K562 (cell line): Measurements from ENCODE around the gene COX6A1. TPM values are rescaled to one million over a fixed set of nuclear protein-coding genes. Genes with fewer than 3 reads are reported as not detected.

Experiments
- BDP1 ChIP-seq: IDR thresholded peaks from 3 replicates; pipeline ENCODE4 v1.6.1; 2011; ENCODE audit not compliant: insufficient read length, insufficient read depth
- CBFA2T3 ChIP-seq: fragments of 450-650 bp; IDR thresholded peaks from 2 replicates; pipeline ENCODE4 v1.6.1; 2017
- CC2D1A ChIP-seq: fragments of 450-650 bp; IDR thresholded peaks from 2 replicates; pipeline ENCODE4 v1.6.1; 2017; ENCODE audit warnings: mild to moderate bottlenecking
- CEBPG ChIP-seq, 3 experiments: fragments of 200-800 bp in 1 of 3; sonication (Bioruptor generic) in 1 of 3; sonication (generic) in 1 of 3; formaldehyde crosslinking in 1 of 3; IDR thresholded peaks in 2 of 3; conservative IDR thresholded peaks in 1 of 3; 2 replicates each; pipeline versions ENCODE4 v1.6.1 to v1.8.0; 2016 to 2022; ENCODE audit warnings: missing compliant biosample characterization in 2 of 3, missing genetic modification characterization in 2 of 3, mild to moderate bottlenecking in 1 of 3, missing genetic modification reagents in 1 of 3
- ETV1 ChIP-seq: fragments of 450-650 bp; conservative IDR thresholded peaks from 2 replicates; pipeline ENCODE4 v1.6.1; 2016; ENCODE audit warnings: missing genetic modification characterization, control low read depth, low read depth, missing compliant biosample characterization
- ETV5 ChIP-seq: sonication (generic); formaldehyde crosslinking; IDR thresholded peaks from 2 replicates; pipeline ENCODE4 v1.4.0; 2020; ENCODE audit warnings: low read depth, mild to moderate bottlenecking, missing genetic modification reagents
- HDAC1 ChIP-seq, 2 experiments: fragments of 450-650 bp; IDR thresholded peaks; 2 replicates each; pipeline ENCODE4 v1.6.1; 2016 to 2017; ENCODE audit warnings: inconsistent platforms in 1 of 2, mild to moderate bottlenecking in 1 of 2, moderate library complexity in 1 of 2
- HDAC3 ChIP-seq: fragments of 450-650 bp; IDR thresholded peaks from 2 replicates; pipeline ENCODE4 v1.6.1; 2018; ENCODE audit warnings: borderline replicate concordance, mild to moderate bottlenecking, moderate library complexity; ENCODE audit not compliant: partially characterized antibody
- HIVEP1 ChIP-seq: fragments of 250-450 bp; sonication (Bioruptor Pico); IDR thresholded peaks from 2 replicates; pipeline ENCODE4 v1.4.0; 2020; ENCODE audit warnings: mild to moderate bottlenecking
- KLF13 ChIP-seq: fragments of 450-650 bp; IDR thresholded peaks from 2 replicates; pipeline ENCODE4 v1.6.1; 2016; ENCODE audit warnings: missing genetic modification characterization, low read depth, mild to moderate bottlenecking, missing compliant biosample characterization, moderate library complexity, borderline replicate concordance
- NR2C1 ChIP-seq, 2 experiments: fragments of 450-650 bp; IDR thresholded peaks; 2 replicates each; pipeline ENCODE4 v1.6.1; 2017; ENCODE audit warnings: mild to moderate bottlenecking in 2 of 2, antibody characterized with exemption in 1 of 2, inconsistent platforms in 1 of 2, missing compliant biosample characterization in 1 of 2, missing genetic modification characterization in 1 of 2
- RBFOX2 ChIP-seq: fragments of 200-400 bp; formaldehyde crosslinking; IDR thresholded peaks from 2 replicates; pipeline ENCODE4 v1.6.1; 2017; ENCODE audit warnings: low read depth, mild to moderate bottlenecking, low read length, moderate library complexity
- SIN3B ChIP-seq: fragments of 450-650 bp; IDR thresholded peaks from 2 replicates; pipeline ENCODE4 v1.6.1; 2017; ENCODE audit warnings: low read depth, mild to moderate bottlenecking, moderate library complexity
- SIRT6 ChIP-seq: IDR thresholded peaks from one replicate; pipeline ENCODE4 v1.6.1; 2012; ENCODE audit warnings: low read depth, mild to moderate bottlenecking, control low read depth, inconsistent platforms, low read length, moderate library complexity
- SMARCA4 ChIP-seq: fragments of 450-650 bp; IDR thresholded peaks from 2 replicates; pipeline ENCODE4 v1.6.1; 2016
- TARDBP ChIP-seq: fragments of 450-650 bp; IDR thresholded peaks from 2 replicates; pipeline ENCODE4 v1.6.1; 2016
- ZBTB8A ChIP-seq: fragments of 450-650 bp; IDR thresholded peaks from 2 replicates; pipeline ENCODE4 v1.6.1; 2018; ENCODE audit warnings: mild to moderate bottlenecking, moderate library complexity; ENCODE audit not compliant: partially characterized antibody
- ZFP30 ChIP-seq: fragments of 250-450 bp; sonication (Bioruptor Pico); IDR thresholded peaks from 2 replicates; pipeline ENCODE4 v1.8.0; 2022; ENCODE audit warnings: moderate library complexity, mild to moderate bottlenecking, inconsistent platforms, borderline replicate concordance
- ZNF239 ChIP-seq: fragments of 250-450 bp; sonication (Bioruptor Pico); IDR thresholded peaks from 2 replicates; pipeline ENCODE4 v1.4.0; 2020; ENCODE audit warnings: mild to moderate bottlenecking
- ZNF830 ChIP-seq: fragments of 250-450 bp; sonication (Bioruptor Pico); IDR thresholded peaks from 2 replicates; pipeline ENCODE4 v1.5.0; 2021; ENCODE audit warnings: mild to moderate bottlenecking
- polyA plus RNA-seq, 8 experiments: library from polyadenylated mRNA; depleted of rRNA in 4 of 8; stranded (reverse) in 5 of 8; unstranded in 3 of 8; fragments of >200 nt; fragmentation: Nextera tagmentation in 2 of 8; fragmentation: Illumina TruSeq in 1 of 8; extraction: Ambion mirVana in 2 of 8; extraction: Trizol in 1 of 8; gene quantifications; 2 replicates each; pipeline versions ENCODE4 v1.2.1 to v1.2.3, GENCODE V29; 2011 to 2014; ENCODE audit warnings: inconsistent platforms in 1 of 8, missing spikeins in 1 of 8
- total RNA-seq, 7 experiments: library from RNA; depleted of rRNA in 6 of 7; stranded (reverse); fragments of >200 nt in 6 of 7; fragmentation: Illumina TruSeq in 2 of 7; extraction: Trizol in 2 of 7; gene quantifications; 2 replicates each; pipeline versions ENCODE4 v1.2.1 to v1.2.3, GENCODE V29; 2011 to 2021; ENCODE audit warnings: low replicate concordance in 1 of 7
- TF ChIP-seq, protein P1 (sequence below): fragments of 250-450 bp; sonication (Bioruptor Pico); IDR thresholded peaks from 2 replicates; pipeline ENCODE4 v1.4.0; 2020; ENCODE audit warnings: mild to moderate bottlenecking, moderate library complexity
- TF ChIP-seq, protein P2 (sequence below): fragments of 450-650 bp; IDR thresholded peaks from 2 replicates; pipeline ENCODE4 v1.6.1; 2017; ENCODE audit warnings: mild to moderate bottlenecking, moderate library complexity
- TF ChIP-seq, protein P3 (sequence below): sonication (generic); formaldehyde crosslinking; IDR thresholded peaks from 2 replicates; pipeline ENCODE4 v1.8.0; 2022; ENCODE audit warnings: missing genetic modification reagents, mild to moderate bottlenecking, borderline replicate concordance
- TF ChIP-seq, protein P4 (sequence below): fragments of 250-450 bp; sonication (Bioruptor Pico); IDR thresholded peaks from 2 replicates; pipeline ENCODE4 v1.5.1; 2021; ENCODE audit warnings: mild to moderate bottlenecking

COX6A1 gene
- total and polyA plus RNA-seq, 9 of the 15 experiments (the other 6 are each of a cell fraction or from before 2014, with no cell fraction given) = 414 to 4,142 (median 931) TPM

DNA sequence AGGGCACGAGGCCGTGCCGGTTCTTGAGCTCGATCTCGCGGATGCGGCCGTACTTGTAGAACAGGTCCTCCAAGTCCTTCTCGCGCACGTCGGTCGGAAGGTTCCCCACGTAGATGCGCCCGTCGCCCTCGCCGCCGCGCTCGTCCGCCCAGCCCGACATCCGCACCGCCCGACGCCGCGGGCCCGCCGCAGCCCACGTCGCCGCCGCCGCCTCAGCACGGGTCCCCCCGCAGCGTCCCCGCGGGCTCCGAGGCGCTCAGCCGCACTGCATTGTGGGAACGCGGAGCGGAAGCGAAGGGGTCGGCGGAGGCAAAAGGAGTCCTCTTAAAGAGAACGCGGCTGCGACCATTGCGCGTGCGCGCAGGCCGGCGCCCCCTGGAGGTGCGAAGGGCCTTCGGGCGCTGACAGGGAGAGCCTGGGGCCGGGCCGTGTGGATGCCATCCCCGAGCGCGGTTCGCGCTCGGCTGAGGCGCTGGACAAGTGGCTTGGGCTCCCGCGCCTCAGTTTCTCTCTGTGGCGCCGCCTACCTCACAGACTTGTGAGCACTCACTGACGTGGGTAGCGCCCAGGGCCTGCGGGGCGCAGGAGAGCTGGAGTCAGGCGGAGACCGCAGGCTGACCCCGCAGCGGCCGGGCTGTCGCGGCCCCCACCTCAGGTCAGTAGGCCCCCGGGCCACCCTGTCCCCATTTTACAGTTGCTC is 31.7 kb downstream of the COX6A1 start, which contains the start of gene SRSF9 (continued):
- no peak for TF ChIP-seq HDAC3
- no peak for TF ChIP-seq ZNF830
- TF ChIP-seq NR2C1 (IDR thresholded peaks at IDR 0.05) = no peak
- TF ChIP-seq NR2C1 (tag; IDR thresholded peaks at IDR 0.05) = peak; percentile 60
- no peak for TF ChIP-seq CBFA2T3
- TF ChIP-seq ZBTB8A = no peak
- TF ChIP-seq ZFP30 (CRISPR knock-in tag) = no peak
- TF ChIP-seq RBFOX2 = peak; percentile 89
- TF ChIP-seq CC2D1A = no peak
- peak; percentile 90 for TF ChIP-seq ETV5 (CRISPR knock-in tag)
- peak; percentile 48; the same call in 1 of the 2 replicates for TF ChIP-seq TARDBP
- peak; percentile 71 for TF ChIP-seq SIN3B
- TF ChIP-seq, protein P1, sequence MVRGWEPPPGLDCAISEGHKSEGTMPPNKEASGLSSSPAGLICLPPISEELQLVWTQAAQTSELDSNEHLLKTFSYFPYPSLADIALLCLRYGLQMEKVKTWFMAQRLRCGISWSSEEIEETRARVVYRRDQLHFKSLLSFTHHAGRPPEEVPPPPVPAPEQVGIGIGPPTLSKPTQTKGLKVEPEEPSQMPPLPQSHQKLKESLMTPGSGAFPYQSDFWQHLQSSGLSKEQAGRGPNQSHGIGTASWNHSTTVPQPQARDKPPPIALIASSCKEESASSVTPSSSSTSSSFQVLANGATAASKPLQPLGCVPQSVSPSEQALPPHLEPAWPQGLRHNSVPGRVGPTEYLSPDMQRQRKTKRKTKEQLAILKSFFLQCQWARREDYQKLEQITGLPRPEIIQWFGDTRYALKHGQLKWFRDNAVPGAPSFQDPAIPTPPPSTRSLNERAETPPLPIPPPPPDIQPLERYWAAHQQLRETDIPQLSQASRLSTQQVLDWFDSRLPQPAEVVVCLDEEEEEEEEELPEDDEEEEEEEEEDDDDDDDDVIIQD (CRISPR knock-in tag) = peak; percentile 75; the same call in 1 of the 2 replicates
- TF ChIP-seq, protein P2, sequence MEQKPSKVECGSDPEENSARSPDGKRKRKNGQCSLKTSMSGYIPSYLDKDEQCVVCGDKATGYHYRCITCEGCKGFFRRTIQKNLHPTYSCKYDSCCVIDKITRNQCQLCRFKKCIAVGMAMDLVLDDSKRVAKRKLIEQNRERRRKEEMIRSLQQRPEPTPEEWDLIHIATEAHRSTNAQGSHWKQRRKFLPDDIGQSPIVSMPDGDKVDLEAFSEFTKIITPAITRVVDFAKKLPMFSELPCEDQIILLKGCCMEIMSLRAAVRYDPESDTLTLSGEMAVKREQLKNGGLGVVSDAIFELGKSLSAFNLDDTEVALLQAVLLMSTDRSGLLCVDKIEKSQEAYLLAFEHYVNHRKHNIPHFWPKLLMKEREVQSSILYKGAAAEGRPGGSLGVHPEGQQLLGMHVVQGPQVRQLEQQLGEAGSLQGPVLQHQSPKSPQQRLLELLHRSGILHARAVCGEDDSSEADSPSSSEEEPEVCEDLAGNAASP = no peak
- TF ChIP-seq, protein P3, sequence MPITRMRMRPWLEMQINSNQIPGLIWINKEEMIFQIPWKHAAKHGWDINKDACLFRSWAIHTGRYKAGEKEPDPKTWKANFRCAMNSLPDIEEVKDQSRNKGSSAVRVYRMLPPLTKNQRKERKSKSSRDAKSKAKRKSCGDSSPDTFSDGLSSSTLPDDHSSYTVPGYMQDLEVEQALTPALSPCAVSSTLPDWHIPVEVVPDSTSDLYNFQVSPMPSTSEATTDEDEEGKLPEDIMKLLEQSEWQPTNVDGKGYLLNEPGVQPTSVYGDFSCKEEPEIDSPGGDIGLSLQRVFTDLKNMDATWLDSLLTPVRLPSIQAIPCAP (CRISPR knock-in tag) = no peak
- peak; percentile 79 for TF ChIP-seq ETV1
- no peak for TF ChIP-seq SIRT6
- TF ChIP-seq, protein P4, sequence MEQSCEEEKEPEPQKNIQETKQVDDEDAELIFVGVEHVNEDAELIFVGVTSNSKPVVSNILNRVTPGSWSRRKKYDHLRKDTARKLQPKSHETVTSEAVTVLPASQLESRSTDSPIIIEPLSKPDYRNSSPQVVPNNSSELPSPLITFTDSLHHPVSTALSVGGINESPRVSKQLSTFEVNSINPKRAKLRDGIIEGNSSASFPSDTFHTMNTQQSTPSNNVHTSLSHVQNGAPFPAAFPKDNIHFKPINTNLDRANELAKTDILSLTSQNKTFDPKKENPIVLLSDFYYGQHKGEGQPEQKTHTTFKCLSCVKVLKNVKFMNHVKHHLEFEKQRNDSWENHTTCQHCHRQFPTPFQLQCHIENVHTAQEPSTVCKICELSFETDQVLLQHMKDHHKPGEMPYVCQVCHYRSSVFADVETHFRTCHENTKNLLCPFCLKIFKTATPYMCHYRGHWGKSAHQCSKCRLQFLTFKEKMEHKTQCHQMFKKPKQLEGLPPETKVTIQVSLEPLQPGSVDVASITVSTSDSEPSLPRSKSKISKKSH (CRISPR knock-in tag) = no peak
- TF ChIP-seq HDAC1 (IDR thresholded peaks at IDR 0.05) = peak in 1 of 2 experiments; percentile 42; a peak in 1 of 4 replicates
- TF ChIP-seq HIVEP1 (CRISPR knock-in tag) = no peak
- TF ChIP-seq ZNF239 (CRISPR knock-in tag) = no peak
- TF ChIP-seq KLF13 (tag) = no peak
- TF ChIP-seq CEBPG (CRISPR knock-in tag; IDR thresholded peaks at IDR 0.05) = no peak
- no peak for TF ChIP-seq CEBPG (tag; conservative IDR thresholded peaks at IDR 0.05 in 1 of 2, IDR thresholded peaks at IDR 0.05 in 1 of 2)
- no peak for TF ChIP-seq SMARCA4
- TF ChIP-seq BDP1 = no peak
